GM12873 (cell line): ENCODE results near the gene FRYL.

Experiments
- TF ChIP-seq, protein P1 (sequence below): IDR thresholded peaks from 2 replicates; pipeline ENCODE4 v1.5.1; 2012; ENCODE audit warnings: low read depth, mild to moderate bottlenecking, moderate library complexity, low read length, control low read depth; ENCODE audit not compliant: insufficient read depth; ENCODE audit errors: missing control alignments

FRYL gene

DNA sequence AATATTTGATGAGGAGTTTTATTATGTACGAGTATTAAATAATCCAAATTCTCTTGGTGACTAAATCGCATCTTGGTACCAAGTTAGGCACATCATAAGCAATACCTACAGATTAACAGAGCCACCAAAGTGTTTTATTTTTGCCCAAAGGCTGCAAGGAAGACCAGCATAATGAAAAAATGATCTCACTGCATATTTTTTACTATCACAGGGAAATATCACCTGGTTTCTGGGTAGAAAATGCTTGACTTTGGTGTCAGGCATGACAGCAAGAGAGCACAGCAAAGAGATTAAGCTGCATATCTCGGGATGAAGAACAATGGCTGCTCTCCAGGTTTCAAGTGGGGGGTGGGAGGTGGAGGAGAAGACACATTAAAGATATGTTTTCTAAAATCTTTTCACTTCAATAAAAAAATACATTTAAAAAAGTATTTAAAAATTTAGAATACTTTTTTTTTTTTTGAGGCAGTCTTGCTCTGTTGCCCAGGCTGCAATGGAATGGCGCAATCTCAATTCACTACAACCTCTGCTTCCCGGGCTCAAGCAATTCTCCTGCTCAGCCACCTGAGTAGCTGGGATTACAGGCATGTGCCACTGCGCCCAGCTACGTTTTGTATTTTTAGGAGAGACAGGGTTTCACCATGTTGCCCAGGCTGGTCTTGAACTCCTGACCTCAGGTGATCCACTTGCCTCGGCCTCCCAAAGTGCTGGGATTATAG lies 86.1 kb downstream of the FRYL start:
- TF ChIP-seq, protein P1, sequence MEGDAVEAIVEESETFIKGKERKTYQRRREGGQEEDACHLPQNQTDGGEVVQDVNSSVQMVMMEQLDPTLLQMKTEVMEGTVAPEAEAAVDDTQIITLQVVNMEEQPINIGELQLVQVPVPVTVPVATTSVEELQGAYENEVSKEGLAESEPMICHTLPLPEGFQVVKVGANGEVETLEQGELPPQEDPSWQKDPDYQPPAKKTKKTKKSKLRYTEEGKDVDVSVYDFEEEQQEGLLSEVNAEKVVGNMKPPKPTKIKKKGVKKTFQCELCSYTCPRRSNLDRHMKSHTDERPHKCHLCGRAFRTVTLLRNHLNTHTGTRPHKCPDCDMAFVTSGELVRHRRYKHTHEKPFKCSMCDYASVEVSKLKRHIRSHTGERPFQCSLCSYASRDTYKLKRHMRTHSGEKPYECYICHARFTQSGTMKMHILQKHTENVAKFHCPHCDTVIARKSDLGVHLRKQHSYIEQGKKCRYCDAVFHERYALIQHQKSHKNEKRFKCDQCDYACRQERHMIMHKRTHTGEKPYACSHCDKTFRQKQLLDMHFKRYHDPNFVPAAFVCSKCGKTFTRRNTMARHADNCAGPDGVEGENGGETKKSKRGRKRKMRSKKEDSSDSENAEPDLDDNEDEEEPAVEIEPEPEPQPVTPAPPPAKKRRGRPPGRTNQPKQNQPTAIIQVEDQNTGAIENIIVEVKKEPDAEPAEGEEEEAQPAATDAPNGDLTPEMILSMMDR = no peak

DNA sequence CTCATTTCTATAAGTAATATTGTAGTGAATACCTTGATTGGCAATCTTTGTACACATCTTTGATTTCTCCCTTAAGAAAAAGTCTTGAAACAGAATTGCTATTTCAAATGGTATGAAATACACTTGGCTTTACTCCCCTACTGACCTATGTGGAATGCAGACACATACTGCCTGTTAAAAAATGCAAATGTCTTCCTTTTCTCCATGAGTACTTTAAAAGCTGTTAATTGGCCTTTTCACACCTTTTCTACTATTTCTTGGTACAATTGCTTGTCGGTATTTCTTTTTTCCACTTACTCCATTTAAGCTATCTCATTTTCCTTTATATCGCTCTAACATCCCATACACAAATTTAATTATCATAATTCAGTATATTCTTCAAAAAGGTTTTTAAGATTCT lies 87.2 kb downstream of the FRYL start:
- TF ChIP-seq, protein P1 = no peak

DNA sequence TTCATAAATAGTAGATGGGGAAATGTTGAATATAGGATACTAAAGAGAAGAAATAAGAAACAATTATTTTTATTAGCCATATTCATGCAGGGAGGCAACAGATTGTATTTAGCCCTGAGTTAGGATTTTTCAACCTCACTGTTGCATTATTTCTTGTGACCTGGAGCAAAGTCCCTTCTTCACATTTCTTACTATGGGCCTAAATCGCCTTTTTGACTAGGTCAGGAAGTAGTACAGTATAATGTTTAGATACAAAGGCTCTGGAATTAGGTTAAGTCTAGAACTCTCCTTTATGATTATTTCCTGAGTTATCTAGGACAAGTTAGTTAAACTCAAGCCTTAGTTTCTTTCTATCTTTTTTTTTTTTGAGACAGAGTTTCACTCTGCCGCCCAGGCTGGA lies 88.0 kb downstream of the FRYL start:
- TF ChIP-seq, protein P1 = no peak

DNA sequence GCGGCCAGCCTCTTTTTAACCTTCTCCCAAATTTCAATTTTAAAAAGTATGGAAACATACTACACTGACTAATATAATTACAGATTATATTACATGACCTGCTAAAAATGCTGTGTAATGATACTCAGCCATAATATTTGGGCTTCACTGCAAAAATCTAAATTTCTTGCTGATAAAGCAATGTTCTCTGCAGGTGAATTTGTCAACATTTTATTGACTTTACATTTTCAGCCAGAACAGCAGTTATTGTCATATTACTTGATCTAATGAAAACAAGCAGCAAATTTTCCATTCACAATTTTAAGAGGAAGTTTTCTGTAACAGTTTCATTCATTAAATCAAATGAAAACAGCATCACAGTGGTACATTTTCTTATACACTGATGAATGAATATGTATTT lies 91.1 kb downstream of the FRYL start:
- TF ChIP-seq, protein P1 = no peak

DNA sequence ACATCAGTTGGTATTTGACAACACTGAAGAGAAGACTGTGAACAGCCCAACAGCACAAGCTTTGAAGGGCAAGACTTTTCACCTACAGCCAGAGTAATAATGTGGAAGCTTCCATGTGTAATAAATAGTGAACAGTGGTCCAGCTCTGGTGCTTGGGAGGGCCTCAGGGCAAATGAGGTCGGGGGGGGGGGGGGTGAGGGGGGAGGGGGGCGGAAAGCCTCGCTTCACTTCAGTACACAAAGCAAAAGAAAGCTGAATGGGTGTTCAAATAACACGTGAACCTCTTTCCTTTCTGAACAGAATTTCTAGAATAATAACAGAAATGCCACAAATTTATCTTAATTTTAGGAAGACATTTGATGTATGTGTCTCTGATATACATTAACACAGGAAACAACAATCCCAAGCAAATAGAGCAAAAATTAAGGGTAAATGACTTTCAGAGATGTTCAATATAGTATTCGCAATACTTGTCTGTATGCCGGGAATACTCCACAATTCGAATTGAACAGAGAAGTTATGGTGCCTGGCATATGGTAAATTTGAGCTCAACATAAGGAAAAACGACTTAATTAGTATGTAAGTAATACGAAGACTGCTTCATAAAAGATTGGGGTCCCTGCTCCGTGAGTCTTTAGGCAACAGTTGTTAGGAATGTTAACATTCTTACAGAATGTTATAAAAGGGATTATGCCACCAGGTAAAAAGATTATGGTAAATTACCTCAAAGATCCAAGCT lies 92.6 kb downstream of the FRYL start:
- TF ChIP-seq, protein P1 = no peak

DNA sequence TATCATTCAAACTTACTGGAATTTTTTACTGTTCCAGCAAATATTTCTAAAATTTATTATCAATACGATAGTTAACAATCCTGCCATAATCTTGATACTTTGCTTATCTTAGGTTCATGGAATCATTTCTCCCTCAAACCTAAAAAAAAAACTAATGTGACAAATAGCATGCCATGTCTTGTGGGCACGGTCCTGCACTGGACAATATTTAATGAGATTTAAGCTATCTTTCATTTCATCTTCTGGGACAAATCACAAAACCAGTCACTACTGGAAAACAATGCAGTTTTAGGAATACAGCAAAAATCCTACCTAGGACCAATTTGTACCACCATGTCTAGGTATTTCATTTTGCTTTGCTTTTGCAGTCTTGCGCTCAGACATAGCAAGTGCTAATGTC lies 93.7 kb downstream of the FRYL start:
- TF ChIP-seq, protein P1 = no peak

DNA sequence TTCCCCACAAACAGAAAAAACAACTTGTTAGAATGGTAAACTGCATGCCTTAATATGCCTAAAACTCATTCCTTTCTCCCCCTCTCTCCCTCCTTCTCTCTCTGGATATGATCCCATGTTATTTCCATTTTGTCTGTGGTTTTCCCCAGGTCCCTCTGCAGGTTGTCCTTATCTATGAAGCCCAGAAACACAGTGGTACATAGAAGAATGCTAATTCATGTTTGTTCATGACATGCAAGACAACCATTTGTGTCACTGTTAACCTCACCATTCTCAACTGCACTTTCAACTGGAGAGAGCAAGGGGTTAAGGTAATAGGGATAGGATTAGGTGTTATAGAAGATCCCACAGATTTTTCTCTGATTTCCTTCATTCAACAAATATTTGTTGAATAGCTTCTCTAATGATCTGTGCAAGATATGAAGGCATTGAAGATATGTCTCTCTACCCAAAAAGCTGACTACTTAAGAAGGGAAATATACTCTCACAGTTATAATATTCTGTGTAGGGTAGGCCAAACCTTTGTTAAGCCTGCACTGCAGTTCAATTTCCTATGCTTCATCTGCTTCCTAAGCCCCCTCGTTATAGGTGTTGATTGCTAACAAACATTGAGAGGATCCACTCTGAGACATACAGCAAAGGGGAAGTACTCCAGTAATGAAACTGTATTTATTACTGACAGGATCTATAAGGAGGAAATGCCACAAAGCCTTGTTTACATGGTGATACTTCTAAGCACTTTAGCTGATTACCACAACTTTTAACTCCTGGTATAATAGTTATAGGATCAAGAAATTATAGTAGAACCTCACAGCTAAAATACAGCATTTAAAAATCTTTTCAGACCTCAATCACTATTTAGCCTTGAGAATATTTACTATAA lies 96.1 kb downstream of the FRYL start:
- TF ChIP-seq, protein P1 = no peak
